ENCODE data around the gene AGR2. TPM values are rescaled to one million over a fixed set of nuclear protein-coding genes. Genes with fewer than 3 reads are reported as not detected.

The AGR2 gene
- total RNA-seq, 1 experiment from 2014 or later: not detected

- no peak overlapping the region for H2AK5ac ChIP-seq (ENCODE audit: insufficient read length, low read length)
- no peak overlapping the region for H3K4me2 ChIP-seq (ENCODE audit: insufficient read depth, insufficient read length, low read length)
- Mint-ChIP-seq H3K4me3 (no peak overlapping the region), H3K4me1 (peaks cover 6% of the 10 kb centered on the region in 2 experiments; a peak in 3 of 4 replicates), H3K9me3 (no peaks in the 10 kb centered on the region), H3K36me3 (ENCODE audit: insufficient read depth in 1 of 3, low read depth in 3 of 3) (no peaks in the 10 kb centered on the region), H3K27ac (no peak overlapping the region), H3K27me3 (ENCODE audit: low read depth) (no peaks in the 10 kb centered on the region)
- no peak overlapping the region for H3T11ph ChIP-seq (ENCODE audit: low read length)
- no peak overlapping the region for H4K8ac ChIP-seq (replicated peaks; ENCODE audit: insufficient read length, low read depth, low read length)
- H3K27me3 ChIP-seq (ENCODE audit: insufficient read depth, low read length): no peaks in the 10 kb centered on the region
- no peak overlapping the region for H3K4ac ChIP-seq (ENCODE audit: low read depth, low read length)
- no peak overlapping the region for H3K14ac ChIP-seq (ENCODE audit: insufficient read depth, low read length)
- no peak overlapping the region for H2BK5ac ChIP-seq (ENCODE audit: insufficient read length, low read length)
- no peak overlapping the region for H4K91ac ChIP-seq (ENCODE audit: insufficient read length, low read depth, low read length)
- H3K23ac ChIP-seq (ENCODE audit: insufficient read length, low read depth, low read length): no peak overlapping the region
- H3K23me2 ChIP-seq (ENCODE audit: insufficient read length, low read depth, low read length, poor library complexity, severe bottlenecking): no peaks in the 10 kb centered on the region
- TF ChIP-seq CTCF (conservative IDR thresholded peaks at IDR 0.05): no peak
- H4K20me1 ChIP-seq (ENCODE audit: control insufficient read depth, insufficient read depth, insufficient read length): no peaks in the 10 kb centered on the region
- H3K4me1 ChIP-seq (ENCODE audit: insufficient read depth, low read length): no peaks in the 10 kb centered on the region
- no peak overlapping the region for H2BK120ac ChIP-seq (ENCODE audit: low read depth, low read length, poor library complexity, severe bottlenecking)
- H3K79me2 ChIP-seq (ENCODE audit: insufficient read depth, low read length): no peaks in the 10 kb centered on the region
- no peak overlapping the region for H3K56ac ChIP-seq (ENCODE audit: insufficient read length, low read depth, low read length)
- H2AFZ ChIP-seq (ENCODE audit: low read length): no peak overlapping the region
- no peaks in the 10 kb centered on the region for H3K9me3 ChIP-seq (ENCODE audit: control insufficient read depth, low read depth, low read length)
- no peak overlapping the region for H2BK20ac ChIP-seq (ENCODE audit: low read depth, low read length, poor library complexity, severe bottlenecking)
- no peaks in the 10 kb centered on the region for H3K79me1 ChIP-seq (ENCODE audit: insufficient read depth, low read depth, low read length, poor library complexity, severe bottlenecking)
- H2BK12ac ChIP-seq (ENCODE audit: insufficient read length, low read depth, low read length): no peak overlapping the region
- no CpG with 5 or more reads among the region's 2 CpGs for WGBS (ENCODE audit: extremely low coverage, insufficient read length, low lambda C conversion rate)
- no peak overlapping the region for H3K18ac ChIP-seq (ENCODE audit: insufficient read length, low read depth, low read length)
- DNase-seq: no peak
- no peak overlapping the region for H4K5ac ChIP-seq (ENCODE audit: insufficient read length, low read depth, low read length)
- H2BK15ac ChIP-seq (ENCODE audit: low read depth, low read length): no peak overlapping the region
- H3K9ac ChIP-seq (ENCODE audit: extremely low read depth, insufficient read length, low read length): no peak overlapping the region
- H3K27ac ChIP-seq (ENCODE audit: insufficient read length, low read depth, low read length): no peak overlapping the region
Observed at GRCh38 chr7:16810112-16810511, 5.3 kb upstream of the AGR2 start.
